ENCODE measurements around the gene POGK.

POGK gene

GRCh38 chr1:166843322-166843721 is 4.0 kb downstream of the POGK start:
- no peak overlapping the region for H3K9ac ChIP-seq (ENCODE audit: low read depth, low read length)
- H3K36me3 ChIP-seq (ENCODE audit: insufficient read depth, low read length): peaks cover 53% of the 10 kb centered on the region
- H3K4me1 ChIP-seq (ENCODE audit: insufficient read depth, low read length): peaks cover 9% of the 10 kb centered on the region

GRCh38 chr1:166843769-166844596 is 4.7 kb downstream of the POGK start:
- Histone ChIP-seq H3K9me3 (ENCODE audit: control insufficient read depth, insufficient read depth, low read length) (no peaks in the 10 kb centered on the region), H3K9ac (ENCODE audit: low read depth, low read length) (no peak overlapping the region), H3K36me3 (ENCODE audit: insufficient read depth, low read length) (peaks cover 56% of the 10 kb centered on the region), H3K4me1 (ENCODE audit: insufficient read depth, low read length) (peaks cover 6% of the 10 kb centered on the region; the same call in 1 of the 2 replicates)

More at GRCh38 chr1:166843322-166843721, 4.0 kb downstream of the POGK start:
- H3K9me3 ChIP-seq (ENCODE audit: control insufficient read depth, insufficient read depth, low read length): no peaks in the 10 kb centered on the region

GRCh38 chr1:166844791-166845190 is 5.5 kb downstream of the POGK start:
- Histone ChIP-seq H3K36me3 (ENCODE audit: insufficient read depth, low read length) (peaks cover 62% of the 10 kb centered on the region), H3K9ac (ENCODE audit: low read depth, low read length) (no peak overlapping the region), H3K9me3 (ENCODE audit: control insufficient read depth, insufficient read depth, low read length) (no peaks in the 10 kb centered on the region), H3K4me1 (ENCODE audit: insufficient read depth, low read length) (peaks cover 6% of the 10 kb centered on the region; the same call in 1 of the 2 replicates)

- H3K36me3 ChIP-seq (ENCODE audit: insufficient read depth, low read length): peaks cover 72% of the 10 kb centered on the region
- H3K9ac ChIP-seq (ENCODE audit: low read depth, low read length): no peak overlapping the region
- H3K9me3 ChIP-seq (ENCODE audit: control insufficient read depth, insufficient read depth, low read length): no peaks in the 10 kb centered on the region
- no peaks in the 10 kb centered on the region for H3K4me1 ChIP-seq (ENCODE audit: insufficient read depth, low read length)
Measured at GRCh38 chr1:166848193-166848592, 8.9 kb downstream of the POGK start.

GRCh38 chr1:166849135-166849534 is 9.9 kb downstream of the POGK start:
- peaks cover 68% of the 10 kb centered on the region for H3K36me3 ChIP-seq (ENCODE audit: insufficient read depth, low read length)

GRCh38 chr1:166852918-166853317 is 13.6 kb downstream of the POGK start:
- Histone ChIP-seq H3K9ac (ENCODE audit: low read depth, low read length) (no peak overlapping the region), H3K4me1 (ENCODE audit: insufficient read depth, low read length) (no peaks in the 10 kb centered on the region), H3K36me3 (ENCODE audit: insufficient read depth, low read length) (peaks cover 52% of the 10 kb centered on the region), H3K9me3 (ENCODE audit: control insufficient read depth, insufficient read depth, low read length) (no peaks in the 10 kb centered on the region)

More at GRCh38 chr1:166849135-166849534, 9.9 kb downstream of the POGK start:
- Histone ChIP-seq H3K4me1 (ENCODE audit: insufficient read depth, low read length) (no peaks in the 10 kb centered on the region), H3K9me3 (ENCODE audit: control insufficient read depth, insufficient read depth, low read length) (no peaks in the 10 kb centered on the region), H3K9ac (ENCODE audit: low read depth, low read length) (no peak overlapping the region)

GRCh38 chr1:166855558-166855957 is 16.3 kb downstream of the POGK start:
- H3K9me3 ChIP-seq (ENCODE audit: control insufficient read depth, insufficient read depth, low read length): no peaks in the 10 kb centered on the region
- H3K9ac ChIP-seq (ENCODE audit: low read depth, low read length): no peak overlapping the region
- 0 out of 2 replicates have a peak, but pooled peaks cover 4% of the 10 kb centered on the region for H3K4me1 ChIP-seq (ENCODE audit: insufficient read depth, low read length)
- peaks cover 32% of the 10 kb centered on the region for H3K36me3 ChIP-seq (ENCODE audit: insufficient read depth, low read length)

- Histone ChIP-seq H3K4me1 (ENCODE audit: insufficient read depth, low read length) (0 out of 2 replicates have a peak, but pooled peaks cover 4% of the 10 kb centered on the region), H3K9me3 (ENCODE audit: control insufficient read depth, insufficient read depth, low read length) (no peaks in the 10 kb centered on the region), H3K9ac (ENCODE audit: low read depth, low read length) (no peak overlapping the region), H3K36me3 (ENCODE audit: insufficient read depth, low read length) (peaks cover 18% of the 10 kb centered on the region)
Measured at GRCh38 chr1:166857995-166858394, 18.7 kb downstream of the POGK start.

GRCh38 chr1:166858726-166859419 is 19.6 kb downstream of the POGK start:
- Histone ChIP-seq H3K9ac (ENCODE audit: low read depth, low read length) (no peak overlapping the region), H3K36me3 (ENCODE audit: insufficient read depth, low read length) (peaks cover 15% of the 10 kb centered on the region), H3K4me1 (ENCODE audit: insufficient read depth, low read length) (0 out of 2 replicates have a peak, but pooled peaks cover 4% of the 10 kb centered on the region)

GRCh38 chr1:166859597-166859996 is 20.3 kb downstream of the POGK start:
- 0 out of 2 replicates have a peak, but pooled peaks cover 4% of the 10 kb centered on the region for H3K4me1 ChIP-seq (ENCODE audit: insufficient read depth, low read length)
- peaks cover 10% of the 10 kb centered on the region for H3K36me3 ChIP-seq (ENCODE audit: insufficient read depth, low read length)
- no peaks in the 10 kb centered on the region for H3K9me3 ChIP-seq (ENCODE audit: control insufficient read depth, insufficient read depth, low read length)
- H3K9ac ChIP-seq (ENCODE audit: low read depth, low read length): no peak overlapping the region

More at GRCh38 chr1:166858726-166859419, 19.6 kb downstream of the POGK start:
- no peaks in the 10 kb centered on the region for H3K9me3 ChIP-seq (ENCODE audit: control insufficient read depth, insufficient read depth, low read length)

- no peaks in the 10 kb centered on the region for H3K4me1 ChIP-seq (ENCODE audit: insufficient read depth, low read length)
- no peaks in the 10 kb centered on the region for H3K9me3 ChIP-seq (ENCODE audit: control insufficient read depth, insufficient read depth, low read length)
- no peak overlapping the region for H3K9ac ChIP-seq (ENCODE audit: low read depth, low read length)
- peaks cover 12% of the 10 kb centered on the region; the same call in 1 of the 2 replicates for H3K36me3 ChIP-seq (ENCODE audit: insufficient read depth, low read length)
Measured at GRCh38 chr1:166865926-166866325, 26.7 kb downstream of the POGK start.

- no peak overlapping the region for H3K9ac ChIP-seq (ENCODE audit: low read depth, low read length)
- H3K9me3 ChIP-seq (ENCODE audit: control insufficient read depth, insufficient read depth, low read length): no peaks in the 10 kb centered on the region
- H3K36me3 ChIP-seq (ENCODE audit: insufficient read depth, low read length): peaks cover 4% of the 10 kb centered on the region; the same call in 1 of the 2 replicates
- peaks cover 3% of the 10 kb centered on the region; the same call in 1 of the 2 replicates for H3K4me1 ChIP-seq (ENCODE audit: insufficient read depth, low read length)
Measured at GRCh38 chr1:166868639-166869038, 29.4 kb downstream of the POGK start.

- Histone ChIP-seq H3K9me3 (ENCODE audit: control insufficient read depth, insufficient read depth, low read length) (no peaks in the 10 kb centered on the region), H3K36me3 (ENCODE audit: insufficient read depth, low read length) (peaks cover 4% of the 10 kb centered on the region; the same call in 1 of the 2 replicates), H3K4me1 (ENCODE audit: insufficient read depth, low read length) (peaks cover 3% of the 10 kb centered on the region; the same call in 1 of the 2 replicates), H3K9ac (ENCODE audit: low read depth, low read length) (no peak overlapping the region)
Measured at GRCh38 chr1:166869318-166870099, 30.2 kb downstream of the POGK start.

GRCh38 chr1:166870584-166870983 is 31.3 kb downstream of the POGK start:
- H3K9ac ChIP-seq (ENCODE audit: low read depth, low read length): no peak overlapping the region
- H3K4me1 ChIP-seq (ENCODE audit: insufficient read depth, low read length): peaks cover 3% of the 10 kb centered on the region; the same call in 1 of the 2 replicates
- H3K36me3 ChIP-seq (ENCODE audit: insufficient read depth, low read length): peaks cover 4% of the 10 kb centered on the region; the same call in 1 of the 2 replicates
- H3K9me3 ChIP-seq (ENCODE audit: control insufficient read depth, insufficient read depth, low read length): no peaks in the 10 kb centered on the region

Data from ES-I3 (cell line).